ENCODE results near the gene FGR. TPM values are rescaled to one million over a fixed set of nuclear protein-coding genes. Genes with fewer than 3 reads are reported as not detected.

Gene FGR
- polyA plus RNA-seq, 3 donors, result 371 to 1,340 (median 571) TPM

DNA sequence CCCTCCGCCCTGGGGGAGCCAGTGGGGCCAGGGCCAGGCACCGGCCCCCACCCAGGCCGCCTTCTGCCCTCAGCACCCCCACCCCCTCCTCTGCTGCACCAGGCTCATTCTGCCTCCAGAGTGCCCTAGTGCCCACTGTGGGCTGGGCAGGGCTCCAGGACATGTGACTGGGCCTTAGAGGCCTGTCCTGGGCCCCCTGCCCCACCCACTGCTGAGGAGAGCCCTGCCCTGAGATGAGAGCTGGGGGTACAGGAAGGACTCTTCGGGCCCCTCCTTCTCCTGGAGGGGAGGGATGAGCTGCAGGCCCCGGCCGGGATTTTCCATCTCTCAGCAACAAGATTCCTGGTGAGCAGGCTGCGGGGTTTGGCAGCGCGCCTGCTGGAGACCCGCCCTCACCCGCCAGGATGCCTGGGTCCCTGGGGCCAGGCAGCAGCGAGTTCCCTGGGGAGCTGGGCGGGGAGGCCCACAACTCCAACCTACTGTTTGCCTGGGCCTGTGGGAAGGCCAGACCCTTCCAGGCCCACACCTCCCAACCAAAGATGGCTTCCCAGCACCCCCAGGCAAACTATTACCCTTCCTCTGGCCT is 45.1 kb downstream of the FGR start:
- no peak overlapping the region for H3K4me2 ChIP-seq (replicated peaks; ENCODE audit: extremely low read depth, low read length, poor library complexity, severe bottlenecking)
- no peaks in the 10 kb centered on the region for H3K9me3 ChIP-seq (replicated peaks in 1 of 2; ENCODE audit: control insufficient read depth in 1 of 2, insufficient read depth in 1 of 2, low read length in 2 of 2)
- peaks cover 12% of the 10 kb centered on the region for H4K20me1 ChIP-seq (ENCODE audit: insufficient read depth, low read length)
- H3K4me1 ChIP-seq (ENCODE audit: control insufficient read depth in 1 of 2, insufficient read depth in 2 of 2, low read length in 2 of 2), result peaks cover 0 to 6% of the 10 kb centered on the region in 2 donors
- WGBS (ENCODE audit: insufficient coverage), result 75% methylated on average over 10 of the region's 13 CpGs
- intact Hi-C loops (cut with micrococcal nuclease), result no loop called here
- H3K79me2 ChIP-seq (ENCODE audit: insufficient read depth, low read length), result no peaks in the 10 kb centered on the region
- TF ChIP-seq, protein P1, sequence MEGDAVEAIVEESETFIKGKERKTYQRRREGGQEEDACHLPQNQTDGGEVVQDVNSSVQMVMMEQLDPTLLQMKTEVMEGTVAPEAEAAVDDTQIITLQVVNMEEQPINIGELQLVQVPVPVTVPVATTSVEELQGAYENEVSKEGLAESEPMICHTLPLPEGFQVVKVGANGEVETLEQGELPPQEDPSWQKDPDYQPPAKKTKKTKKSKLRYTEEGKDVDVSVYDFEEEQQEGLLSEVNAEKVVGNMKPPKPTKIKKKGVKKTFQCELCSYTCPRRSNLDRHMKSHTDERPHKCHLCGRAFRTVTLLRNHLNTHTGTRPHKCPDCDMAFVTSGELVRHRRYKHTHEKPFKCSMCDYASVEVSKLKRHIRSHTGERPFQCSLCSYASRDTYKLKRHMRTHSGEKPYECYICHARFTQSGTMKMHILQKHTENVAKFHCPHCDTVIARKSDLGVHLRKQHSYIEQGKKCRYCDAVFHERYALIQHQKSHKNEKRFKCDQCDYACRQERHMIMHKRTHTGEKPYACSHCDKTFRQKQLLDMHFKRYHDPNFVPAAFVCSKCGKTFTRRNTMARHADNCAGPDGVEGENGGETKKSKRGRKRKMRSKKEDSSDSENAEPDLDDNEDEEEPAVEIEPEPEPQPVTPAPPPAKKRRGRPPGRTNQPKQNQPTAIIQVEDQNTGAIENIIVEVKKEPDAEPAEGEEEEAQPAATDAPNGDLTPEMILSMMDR (IDR thresholded peaks at IDR 0.05), result no peak
- peaks cover 2% of the 10 kb centered on the region for H3K4me1 Mint-ChIP-seq
- no peaks in the 10 kb centered on the region for H3K9me3 Mint-ChIP-seq
- H2AFZ ChIP-seq (ENCODE audit: insufficient read depth, low read depth, low read length, poor library complexity, severe bottlenecking), result no peak overlapping the region
- no peak for DNase-seq
- H3K27ac Mint-ChIP-seq, result no peak overlapping the region
- H3K27me3 Mint-ChIP-seq (ENCODE audit: low read depth in 3 of 3), result no peaks in the 10 kb centered on the region
- no peaks in the 10 kb centered on the region for H3K36me3 Mint-ChIP-seq
- no peak overlapping the region for H3K4me3 Mint-ChIP-seq
- H3K27me3 ChIP-seq (ENCODE audit: control insufficient read depth in 2 of 2, insufficient read depth in 2 of 2, low read length in 2 of 2), result no peaks in the 10 kb centered on the region
- no peaks in the 10 kb centered on the region for H3K36me3 ChIP-seq (replicated peaks in 1 of 2; ENCODE audit: control insufficient read depth in 1 of 2, insufficient read depth in 2 of 2, low read length in 2 of 2)
- H3K9ac ChIP-seq (ENCODE audit: insufficient read depth, low read length, poor library complexity, severe bottlenecking), result no peak overlapping the region
- no peak overlapping the region for H3K4me3 ChIP-seq (replicated peaks in 1 of 3; ENCODE audit: low read depth in 2 of 3, low read length in 3 of 3)
- H3K27ac ChIP-seq (ENCODE audit: low read depth in 1 of 2, low read length in 2 of 2), result no peak overlapping the region

DNA sequence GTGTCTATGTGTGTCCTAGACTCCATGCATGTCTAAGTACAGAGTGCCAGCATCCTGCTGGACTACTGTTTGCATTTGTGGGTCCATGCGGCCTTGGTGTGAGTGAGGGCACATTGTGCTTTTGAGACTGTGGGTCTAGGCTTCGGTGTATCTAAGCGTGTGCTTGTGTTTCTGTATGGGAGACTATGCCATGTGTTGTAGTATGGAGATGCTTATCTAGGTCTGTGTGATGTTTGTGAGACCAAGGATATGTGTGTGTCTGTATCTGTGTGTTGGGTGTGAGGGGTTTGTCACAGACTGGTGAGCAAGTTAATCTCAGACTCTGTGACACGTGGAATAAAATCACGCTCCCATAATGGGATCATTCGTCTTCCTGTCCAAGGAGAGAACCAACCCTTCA is 45.5 kb downstream of the FGR start:
- no peaks in the 10 kb centered on the region for H3K27me3 ChIP-seq (ENCODE audit: control insufficient read depth in 2 of 2, insufficient read depth in 2 of 2, low read length in 2 of 2)
- no peak for DNase-seq
- no peaks in the 10 kb centered on the region for H3K27me3 Mint-ChIP-seq (ENCODE audit: low read depth in 3 of 3)
- H3K9me3 ChIP-seq (replicated peaks in 1 of 2; ENCODE audit: control insufficient read depth in 1 of 2, insufficient read depth in 1 of 2, low read length in 2 of 2), result no peaks in the 10 kb centered on the region
- no peaks in the 10 kb centered on the region for H3K36me3 ChIP-seq (replicated peaks in 1 of 2; ENCODE audit: control insufficient read depth in 1 of 2, insufficient read depth in 2 of 2, low read length in 2 of 2)
- no peaks in the 10 kb centered on the region for H3K9me3 Mint-ChIP-seq
- WGBS (ENCODE audit: insufficient coverage), result 97% methylated on average over 6 of the region's 6 CpGs
- no peaks in the 10 kb centered on the region for H3K36me3 Mint-ChIP-seq
- no peak overlapping the region for H3K27ac Mint-ChIP-seq
- peaks cover 2% of the 10 kb centered on the region for H3K4me1 Mint-ChIP-seq
- TF ChIP-seq, protein P1 (IDR thresholded peaks at IDR 0.05), result no peak
- H3K27ac ChIP-seq (ENCODE audit: low read depth in 1 of 2, low read length in 2 of 2), result no peak overlapping the region
- H3K4me3 ChIP-seq (replicated peaks in 1 of 3; ENCODE audit: low read depth in 2 of 3, low read length in 3 of 3), result no peak overlapping the region
- H3K9ac ChIP-seq (ENCODE audit: insufficient read depth, low read length, poor library complexity, severe bottlenecking), result no peak overlapping the region
- no peaks in the 10 kb centered on the region for H3K79me2 ChIP-seq (ENCODE audit: insufficient read depth, low read length)
- H2AFZ ChIP-seq (ENCODE audit: insufficient read depth, low read depth, low read length, poor library complexity, severe bottlenecking), result no peak overlapping the region
- peaks cover 0 to 6% of the 10 kb centered on the region in 2 donors for H3K4me1 ChIP-seq (ENCODE audit: control insufficient read depth in 1 of 2, insufficient read depth in 2 of 2, low read length in 2 of 2)
- no peak overlapping the region for H3K4me3 Mint-ChIP-seq
- peaks cover 8% of the 10 kb centered on the region for H4K20me1 ChIP-seq (ENCODE audit: insufficient read depth, low read length)
- intact Hi-C loops (cut with micrococcal nuclease), result no loop called here
- H3K4me2 ChIP-seq (replicated peaks; ENCODE audit: extremely low read depth, low read length, poor library complexity, severe bottlenecking), result no peak overlapping the region

Data from CD14-positive monocyte (primary cell).